IMR-90 (cell line): ENCODE measurements around the gene AHCYL1. TPM values are rescaled to one million over a fixed set of nuclear protein-coding genes. Genes with fewer than 3 reads are reported as not detected.

ENCODE experiments used
- ATAC-seq: fragments of 200-7000 bp; cut with Tn5 transposase; 2 replicates; pipeline ENCODE4 v1.9.1; 2020; ENCODE audit warnings: low read depth, mild to moderate bottlenecking, moderate library complexity
- BruUV-seq: library from RNA; stranded (reverse); fragments of 400-500 nt; replicated peaks from 2 replicates; lab custom pipeline; 2021; lab: Mats Ljungman, UMichigan
- CTCF ChIA-PET: fragments of 300-600 bp; formaldehyde crosslinking; extraction: SDS; loops from one replicate; lab custom pipeline; 2021; ENCODE audit warnings: antibody characterized with exemption; lab: Yijun Ruan, JAX
- POLR2A ChIA-PET: fragments of 300-600 bp; sonication (Branson Sonifier 250); formaldehyde crosslinking; loops from one replicate; lab custom pipeline; 2022; ENCODE audit warnings: antibody characterized with exemption; ENCODE audit not compliant: unreplicated experiment; lab: Charles Lee
- DNase-seq: peaks from one replicate; pipeline ENCODE4 v3.0.0; 2013
- H2AFZ ChIP-seq: replicated peaks from 2 replicates; pipeline ENCODE3; 2013; ENCODE audit warnings: low read length, mild to moderate bottlenecking; ENCODE audit not compliant: poor library complexity
- H2AK5ac ChIP-seq: 2 replicates; pipeline ENCODE4 v1.6.1; 2013; ENCODE audit warnings: low read depth, low read length, inconsistent platforms
- H2AK9ac ChIP-seq: replicated peaks from 2 replicates; pipeline ENCODE3; 2013; ENCODE audit warnings: mild to moderate bottlenecking, low read depth, low read length, moderate library complexity; ENCODE audit not compliant: poor library complexity
- H2BK120ac ChIP-seq: 2 replicates; pipeline ENCODE4 v1.6.1; 2013; ENCODE audit warnings: low read depth, low read length, inconsistent platforms
- H2BK15ac ChIP-seq: 3 replicates; pipeline ENCODE4 v1.6.1; 2013; ENCODE audit warnings: low read depth, low read length, inconsistent platforms
- H2BK20ac ChIP-seq: 2 replicates; pipeline ENCODE4 v1.6.1; 2013; ENCODE audit warnings: low read depth, mild to moderate bottlenecking, inconsistent platforms, low read length, moderate library complexity
- H2BK5ac ChIP-seq: 2 replicates; pipeline ENCODE4 v1.6.1; 2013; ENCODE audit warnings: mild to moderate bottlenecking, low read depth, low read length, inconsistent platforms; ENCODE audit not compliant: poor library complexity, severe bottlenecking
- H3K14ac ChIP-seq: replicated peaks from 2 replicates; pipeline ENCODE4 v1.6.1; 2013; ENCODE audit warnings: low read depth, low read length, inconsistent platforms
- H3K18ac ChIP-seq: 2 replicates; pipeline ENCODE4 v1.6.1; 2013; ENCODE audit warnings: low read depth, low read length, control low read depth
- H3K23ac ChIP-seq: 2 replicates; pipeline ENCODE4 v1.6.1; 2013; ENCODE audit warnings: low read depth, low read length, inconsistent platforms
- H3K27ac ChIP-seq: 2 replicates; pipeline ENCODE4 v1.5.1; 2013; ENCODE audit warnings: mild to moderate bottlenecking, control low read depth, low read length; ENCODE audit not compliant: insufficient read depth
- H3K27me3 ChIP-seq: 2 replicates; pipeline ENCODE4 v1.6.1; 2013; ENCODE audit warnings: low read length; ENCODE audit not compliant: control insufficient read depth, insufficient read depth
- H3K36me3 ChIP-seq: 2 replicates; pipeline ENCODE4 v1.6.1; 2013; ENCODE audit warnings: low read length, mixed read lengths; ENCODE audit not compliant: control insufficient read depth, insufficient read depth
- H3K4ac ChIP-seq: 2 replicates; pipeline ENCODE4 v1.6.1; 2013; ENCODE audit warnings: low read depth, low read length, inconsistent platforms
- H3K4me1 ChIP-seq: 2 replicates; pipeline ENCODE4 v1.6.1; 2013; ENCODE audit warnings: low read length, mixed read lengths; ENCODE audit not compliant: control insufficient read depth, insufficient read depth
- H3K4me2 ChIP-seq: 2 replicates; pipeline ENCODE4 v1.6.1; 2013; ENCODE audit warnings: low read depth, mild to moderate bottlenecking, control low read depth, low read length, moderate library complexity
- H3K4me3 ChIP-seq: 2 replicates; pipeline ENCODE4 v1.5.1; 2013; ENCODE audit warnings: low read depth, mild to moderate bottlenecking, control low read depth, low read length, moderate library complexity; ENCODE audit not compliant: insufficient read depth
- H3K56ac ChIP-seq: 2 replicates; pipeline ENCODE4 v1.6.1; 2013; ENCODE audit warnings: low read length, inconsistent platforms; ENCODE audit not compliant: insufficient read depth; ENCODE audit errors: extremely low read depth
- H3K79me1 ChIP-seq, 2 experiments: 2 replicates each; pipeline ENCODE4 v1.6.1; 2013; ENCODE audit warnings: low read length in 2 of 2, inconsistent platforms in 1 of 2, low read depth in 1 of 2
- H3K9ac ChIP-seq: 2 replicates; pipeline ENCODE4 v1.6.1; 2013; ENCODE audit warnings: low read depth, low read length, control low read depth
- H3K9me1 ChIP-seq: 2 replicates; pipeline ENCODE4 v1.6.1; 2013; ENCODE audit warnings: low read length, inconsistent platforms; ENCODE audit not compliant: insufficient read depth
- H3K9me3 ChIP-seq: 2 replicates; pipeline ENCODE4 v1.6.1; 2013; ENCODE audit warnings: low read length; ENCODE audit not compliant: control insufficient read depth, insufficient read depth
- H4K20me1 ChIP-seq: 2 replicates; pipeline ENCODE4 v1.6.1; 2013; ENCODE audit warnings: low read length, inconsistent platforms; ENCODE audit not compliant: insufficient read depth
- H4K5ac ChIP-seq: 2 replicates; pipeline ENCODE4 v1.6.1; 2013; ENCODE audit warnings: mild to moderate bottlenecking, low read depth, low read length, control low read depth
- H4K8ac ChIP-seq, 2 experiments: 2 replicates each; pipeline ENCODE4 v1.6.1; 2013; ENCODE audit warnings: low read depth in 2 of 2, low read length in 2 of 2, control low read depth in 1 of 2, inconsistent platforms in 1 of 2
- H4K91ac ChIP-seq: 2 replicates; pipeline ENCODE4 v1.6.1; 2013; ENCODE audit warnings: low read depth, low read length, inconsistent platforms; ENCODE audit not compliant: insufficient read depth
- BHLHE40 ChIP-seq: fragments of 150-350 bp; IDR thresholded peaks from 2 replicates; pipeline ENCODE4 v1.6.1; 2016; ENCODE audit warnings: mild to moderate bottlenecking, low read depth, low read length
- CTCF ChIP-seq: conservative IDR thresholded peaks from 2 replicates; pipeline ENCODE4 v1.5.1; 2012; ENCODE audit warnings: mild to moderate bottlenecking, low read depth, low read length, improper control_type of control experiment
- ELK1 ChIP-seq: fragments of 150-350 bp; IDR thresholded peaks from 2 replicates; pipeline ENCODE4 v1.6.1; 2016; ENCODE audit warnings: low read depth, mild to moderate bottlenecking, low read length, moderate library complexity, borderline replicate concordance
- FOS ChIP-seq: fragments of 150-350 bp; IDR thresholded peaks from 2 replicates; pipeline ENCODE4 v1.6.1; 2016; ENCODE audit warnings: low read depth, low read length
- MAZ ChIP-seq: IDR thresholded peaks from 2 replicates; pipeline ENCODE4 v1.6.1; 2012; ENCODE audit warnings: low read depth, mild to moderate bottlenecking, low read length, improper control_type of control experiment, moderate library complexity, borderline replicate concordance
- NFE2L2 ChIP-seq: fragments of 150-350 bp; IDR thresholded peaks from 2 replicates; pipeline ENCODE4 v1.6.1; 2016; ENCODE audit warnings: low read depth, mild to moderate bottlenecking, low read length
- POLR2A ChIP-seq: IDR thresholded peaks from 2 replicates; pipeline ENCODE4 v1.6.1; 2012; ENCODE audit warnings: mild to moderate bottlenecking, low read depth, low read length
- SMC3 ChIP-seq: fragments of 150-350 bp; IDR thresholded peaks from 2 replicates; pipeline ENCODE4 v1.6.1; 2016; ENCODE audit warnings: low read depth, mild to moderate bottlenecking, antibody characterized with exemption, low read length, moderate library complexity
- USF2 ChIP-seq: fragments of 150-350 bp; IDR thresholded peaks from 2 replicates; pipeline ENCODE4 v1.6.1; 2017; ENCODE audit warnings: mild to moderate bottlenecking, antibody characterized with exemption, low read length, low read depth
- WGBS, 2 experiments: methylation state at CpG; one replicate each; pipeline versions ENCODE4 v1.1.5 to v1.1.7; 2013; ENCODE audit warnings: missing lambda C conversion rate in 2 of 2; ENCODE audit not compliant: insufficient read length in 1 of 2; ENCODE audit errors: extremely low coverage in 2 of 2; 5-methylcytosine and 5-hydroxymethylcytosine counted together
- dilution Hi-C: fragments of 300-500 bp; cut with HindIII; formaldehyde crosslinking; loops from one replicate; pipeline ENCODE4 v1.14.3; 2018; ENCODE audit warnings: low sequenced_read_pairs; ENCODE audit not compliant: unreplicated experiment
- in situ Hi-C: fragments of 300-500 bp; cut with MboI; formaldehyde crosslinking; loops from 3 replicates; pipeline ENCODE4 v1.14.3; 2019; ENCODE audit warnings: low sequenced_read_pairs, inconsistent platforms, mixed read lengths
- intact Hi-C: fragments of 100-400 bp; cut with micrococcal nuclease; formaldehyde crosslinking; loops from 2 replicates; pipeline ENCODE4 v1.10.0; 2022
- polyA plus RNA-seq, 3 experiments: library from polyadenylated mRNA; depleted of rRNA; stranded (reverse); fragments of >200 nt; gene quantifications; 2 replicates each; pipeline ENCODE4 v1.2.3, GENCODE V29; 2012; ENCODE audit warnings: low replicate concordance in 1 of 3
- total RNA-seq: library from RNA; depleted of rRNA; stranded (reverse); fragments of >200 nt; gene quantifications from 2 replicates; pipeline ENCODE4 v1.2.3, GENCODE V29; 2012

The AHCYL1 gene
- total and polyA plus RNA-seq, 2 of the 4 experiments (the other 2 are of a cell fraction), result 75.1 to 76.0 TPM

- DNase-seq, result no peak
- Histone ChIP-seq H3K9me3 (no peaks in the 10 kb centered on the region), H3K27ac (no peak overlapping the region), H3K4me3 (no peak overlapping the region), H3K4me1 (peaks cover 6% of the 10 kb centered on the region), H3K9ac (no peak overlapping the region), H2AK9ac (no peak overlapping the region), H2BK15ac (no peak overlapping the region), H3K14ac (no peak overlapping the region), H3K56ac (no peak overlapping the region), H4K91ac (no peak overlapping the region; the same call in 1 of the 2 replicates), H2BK120ac (no peak overlapping the region), H3K18ac (no peak overlapping the region), H3K36me3 (no peaks in the 10 kb centered on the region), H4K8ac (no peak overlapping the region), H2BK5ac (no peak overlapping the region), H4K5ac (no peak overlapping the region), H4K20me1 (no peaks in the 10 kb centered on the region), H2AK5ac (peak overlapping the region; percentile 3; the same call in 1 of the 2 replicates), H2BK20ac (no peak overlapping the region), H2AFZ (no peak overlapping the region), H3K4ac (no peak overlapping the region), H3K4me2 (no peak overlapping the region), H3K79me1 (no peaks in the 10 kb centered on the region), H3K27me3 (no peaks in the 10 kb centered on the region), H3K23ac (0 out of 2 replicates have a peak overlapping the region, but pooled peaks have one; percentile 6), H3K9me1 (peaks cover 3% of the 10 kb centered on the region)
- ChIA-PET CTCF (interaction anchor here (0.6 to 1.0 kb wide), 2 partner anchors 8 to 387 kb away, joined by 3 to 4 read pairs; no protein-coding TSS in a partner anchor), POLR2A (no interaction called here)
- ATAC-seq, result no peak
- intact Hi-C loops, result no loop called here
- TF ChIP-seq MAZ (no peak), SMC3 (no peak), USF2 (no peak), CTCF (no peak), FOS (no peak), POLR2A (no peak), BHLHE40 (no peak), NFE2L2 (no peak), ELK1 (no peak)
- in situ Hi-C loops, result no loop called here
- BruUV-seq, result no TSS peak
- dilution Hi-C loops, result no loop called here
- 100% methylated on average over 1 of the region's 2 CpGs; no CpG with 5 or more reads in 1 of the 2 experiments for WGBS, 2 experiments
Measured at GRCh38 chr1:109950509-109950908, 34.1 kb upstream of the AHCYL1 start.
